ENCODE data around the gene DVL1. TPM values are rescaled to one million over a fixed set of nuclear protein-coding genes. Genes with fewer than 3 reads are reported as not detected.
A peak's percentile ranks its signal among the peaks of the same experiment; 100 is the strongest.

The DVL1 gene
- total RNA-seq, 1 donor from 2014 or later: 55.0 TPM

GRCh38 chr1:1347663-1348419, 1.4 kb downstream of the DVL1 start:
- DNase-seq (ENCODE audit: low read depth): no peak
- H3K4me1 Mint-ChIP-seq (ENCODE audit: low read depth, unreplicated experiment): peaks cover 17% of the 10 kb centered on the region

GRCh38 chr1:1347026-1347595, 2.1 kb downstream of the DVL1 start:
- H3K9ac ChIP-seq (ENCODE audit: low read length): peak overlapping the region; percentile 83
- no peaks in the 10 kb centered on the region for H3K9me3 ChIP-seq (ENCODE audit: insufficient read depth, low read depth, low read length)
- Mint-ChIP-seq H3K27me3 (ENCODE audit: low read depth, unreplicated experiment) (no peaks in the 10 kb centered on the region), H3K9me3 (ENCODE audit: unreplicated experiment) (no peaks in the 10 kb centered on the region), H3K36me3 (ENCODE audit: low read depth, unreplicated experiment) (peaks cover 1% of the 10 kb centered on the region), H3K4me3 (ENCODE audit: unreplicated experiment) (peak overlapping the region; percentile 87), H3K4me1 (ENCODE audit: low read depth, unreplicated experiment) (peaks cover 13% of the 10 kb centered on the region), H3K27ac (ENCODE audit: unreplicated experiment) (no peak overlapping the region)
- H3K36me3 ChIP-seq (ENCODE audit: insufficient read depth, low read length): no peaks in the 10 kb centered on the region
- no peak overlapping the region for H2AFZ ChIP-seq (ENCODE audit: low read depth, low read length)
- no peak overlapping the region for H3K27ac ChIP-seq (ENCODE audit: low read depth, low read length)
- peaks cover 69% of the 10 kb centered on the region for H4K20me1 ChIP-seq (ENCODE audit: insufficient read depth, low read length)
- TF ChIP-seq EZH2 (IDR thresholded peaks at IDR 0.05; ENCODE audit: insufficient read depth, low read length): no peak
- no peak for TF ChIP-seq CTCF (IDR thresholded peaks at IDR 0.05; ENCODE audit: insufficient read depth, low read depth, low read length)
- peak overlapping the region; percentile 79 for H3K4me3 ChIP-seq (ENCODE audit: insufficient read depth, low read depth, low read length)
- DNase-seq (ENCODE audit: low read depth) (no peak), FAIRE-seq (no peak)
- H3K4me2 ChIP-seq (ENCODE audit: low read length): peak overlapping the region; percentile 99
- H3K27me3 ChIP-seq (ENCODE audit: insufficient read depth, low read length): no peaks in the 10 kb centered on the region
- peaks cover 49% of the 10 kb centered on the region for H3K4me1 ChIP-seq (ENCODE audit: insufficient read depth, low read length)
- peaks cover 67% of the 10 kb centered on the region for H3K79me2 ChIP-seq (ENCODE audit: insufficient read depth, low read length)

More at GRCh38 chr1:1347663-1348419, 1.4 kb downstream of the DVL1 start:
- H3K9me3 Mint-ChIP-seq (ENCODE audit: unreplicated experiment): no peaks in the 10 kb centered on the region
- Histone ChIP-seq H3K4me3 (ENCODE audit: insufficient read depth, low read depth, low read length) (peak overlapping the region; percentile 79), H3K4me2 (ENCODE audit: low read length) (peak overlapping the region; percentile 99), H3K27me3 (ENCODE audit: insufficient read depth, low read length) (no peaks in the 10 kb centered on the region), H4K20me1 (ENCODE audit: insufficient read depth, low read length) (peaks cover 69% of the 10 kb centered on the region), H2AFZ (ENCODE audit: low read depth, low read length) (no peak overlapping the region), H3K36me3 (ENCODE audit: insufficient read depth, low read length) (peaks cover 6% of the 10 kb centered on the region), H3K9ac (ENCODE audit: low read length) (peak overlapping the region; percentile 83), H3K27ac (ENCODE audit: low read depth, low read length) (peak overlapping the region; percentile 47), H3K79me2 (ENCODE audit: insufficient read depth, low read length) (peaks cover 67% of the 10 kb centered on the region), H3K4me1 (ENCODE audit: insufficient read depth, low read length) (peaks cover 46% of the 10 kb centered on the region), H3K9me3 (ENCODE audit: insufficient read depth, low read depth, low read length) (no peaks in the 10 kb centered on the region)
- peak overlapping the region; percentile 87 for H3K4me3 Mint-ChIP-seq (ENCODE audit: unreplicated experiment)
- peak overlapping the region; percentile 58 for H3K27ac Mint-ChIP-seq (ENCODE audit: unreplicated experiment)
- H3K27me3 Mint-ChIP-seq (ENCODE audit: low read depth, unreplicated experiment): no peaks in the 10 kb centered on the region
- FAIRE-seq: no peak
- H3K36me3 Mint-ChIP-seq (ENCODE audit: low read depth, unreplicated experiment): peaks cover 6% of the 10 kb centered on the region
- TF ChIP-seq EZH2 (IDR thresholded peaks at IDR 0.05; ENCODE audit: insufficient read depth, low read length) (no peak), CTCF (IDR thresholded peaks at IDR 0.05; ENCODE audit: insufficient read depth, low read depth, low read length) (no peak)

- no peak overlapping the region for H2AFZ ChIP-seq (ENCODE audit: low read depth, low read length)
- H3K9ac ChIP-seq (ENCODE audit: low read length): no peak overlapping the region
- H3K79me2 ChIP-seq (ENCODE audit: insufficient read depth, low read length): peaks cover 68% of the 10 kb centered on the region
- Mint-ChIP-seq H3K27me3 (ENCODE audit: low read depth, unreplicated experiment) (no peaks in the 10 kb centered on the region), H3K4me3 (ENCODE audit: unreplicated experiment) (peak overlapping the region; percentile 87), H3K4me1 (ENCODE audit: low read depth, unreplicated experiment) (peaks cover 10% of the 10 kb centered on the region), H3K27ac (ENCODE audit: unreplicated experiment) (no peak overlapping the region), H3K9me3 (ENCODE audit: unreplicated experiment) (no peaks in the 10 kb centered on the region), H3K36me3 (ENCODE audit: low read depth, unreplicated experiment) (no peaks in the 10 kb centered on the region)
- H3K27me3 ChIP-seq (ENCODE audit: insufficient read depth, low read length): no peaks in the 10 kb centered on the region
- TF ChIP-seq CTCF (IDR thresholded peaks at IDR 0.05; ENCODE audit: insufficient read depth, low read depth, low read length) (no peak), EZH2 (IDR thresholded peaks at IDR 0.05; ENCODE audit: insufficient read depth, low read length) (no peak)
- no peaks in the 10 kb centered on the region for H3K9me3 ChIP-seq (ENCODE audit: insufficient read depth, low read depth, low read length)
- peak overlapping the region; percentile 99 for H3K4me2 ChIP-seq (ENCODE audit: low read length)
- H3K4me1 ChIP-seq (ENCODE audit: insufficient read depth, low read length): peaks cover 47% of the 10 kb centered on the region
- no peaks in the 10 kb centered on the region for H3K36me3 ChIP-seq (ENCODE audit: insufficient read depth, low read length)
- no peak overlapping the region for H3K4me3 ChIP-seq (ENCODE audit: insufficient read depth, low read depth, low read length)
- FAIRE-seq (no peak), DNase-seq (ENCODE audit: low read depth) (no peak)
- H4K20me1 ChIP-seq (ENCODE audit: insufficient read depth, low read length): peaks cover 69% of the 10 kb centered on the region
- no peak overlapping the region for H3K27ac ChIP-seq (ENCODE audit: low read depth, low read length)
Observed at GRCh38 chr1:1346501-1346890, 2.7 kb downstream of the DVL1 start.
